Mucosa of stomach (tissue), 1 donor: Measurements from ENCODE around the gene HEPN1.

Experiments
- H3K27me3 ChIP-seq: one replicate; pipeline ENCODE4 v1.7.0; 2013; ENCODE audit warnings: mild to moderate bottlenecking, low read length; ENCODE audit not compliant: control insufficient read depth, insufficient read depth
- H3K36me3 ChIP-seq: one replicate; pipeline ENCODE4 v1.7.0; 2013; ENCODE audit warnings: low read length; ENCODE audit not compliant: control insufficient read depth, insufficient read depth
- H3K4me1 ChIP-seq: one replicate; pipeline ENCODE4 v1.7.0; 2013; ENCODE audit warnings: mild to moderate bottlenecking, low read length; ENCODE audit not compliant: control insufficient read depth, insufficient read depth
- H3K4me3 ChIP-seq: one replicate; pipeline ENCODE4 v1.7.0; 2013; ENCODE audit warnings: low read length
- H3K9ac ChIP-seq: one replicate; pipeline ENCODE4 v1.7.0; 2013; ENCODE audit warnings: mild to moderate bottlenecking, low read length, moderate library complexity
- H3K9me3 ChIP-seq: one replicate; pipeline ENCODE4 v1.7.0; 2013; ENCODE audit warnings: mild to moderate bottlenecking, low read length, moderate library complexity; ENCODE audit not compliant: control insufficient read depth
- donor health status: Pancreatic carcinoma.

Gene HEPN1

DNA sequence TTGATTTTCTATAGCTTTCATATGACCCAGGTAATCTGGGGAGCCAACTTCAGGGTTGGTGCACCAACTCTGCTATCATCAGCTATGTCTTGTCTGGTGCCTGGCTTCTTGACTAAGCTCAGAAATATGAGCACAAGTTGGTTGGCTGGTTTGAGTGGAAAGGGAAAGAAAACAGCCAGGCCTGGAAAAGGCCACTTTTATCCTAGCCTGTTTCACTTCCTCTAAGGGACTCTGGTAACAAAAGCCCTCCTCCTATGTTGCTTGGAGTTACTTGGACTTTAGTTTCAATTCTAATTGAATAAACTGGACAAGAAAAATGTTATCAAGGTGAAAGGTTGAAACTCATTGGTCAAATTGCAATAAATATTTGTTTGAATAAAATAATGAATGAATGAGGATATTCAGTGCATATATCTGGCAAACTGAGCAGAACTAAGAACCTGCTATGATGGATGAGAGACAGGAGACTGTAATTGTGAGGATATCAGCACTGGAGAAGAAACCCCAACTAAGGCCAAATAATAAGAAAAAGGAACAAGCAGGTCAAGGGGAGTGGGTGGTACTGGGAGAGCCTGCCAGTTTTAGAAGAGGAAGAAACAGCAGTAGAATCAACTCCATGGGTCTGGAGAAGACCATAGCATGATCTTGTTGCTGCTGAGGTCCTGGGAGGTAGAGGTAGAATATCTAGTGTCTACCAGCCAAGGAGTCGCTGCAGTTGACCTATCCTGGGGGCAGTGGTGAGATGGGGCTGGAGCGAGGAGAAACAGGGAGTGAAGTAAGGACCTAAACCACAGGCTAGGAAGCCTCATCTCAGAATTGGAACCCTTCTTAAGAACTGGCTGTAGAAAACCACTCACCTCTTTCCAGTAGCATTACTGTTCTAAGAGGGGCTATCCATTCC lies 29.6 kb upstream of the HEPN1 start:
- no peaks in the 10 kb centered on the region for H3K27me3 ChIP-seq
- H3K36me3 ChIP-seq: no peaks in the 10 kb centered on the region
- no peak overlapping the region for H3K4me3 ChIP-seq
- no peak overlapping the region for H3K9ac ChIP-seq
- no peaks in the 10 kb centered on the region for H3K4me1 ChIP-seq
- no peaks in the 10 kb centered on the region for H3K9me3 ChIP-seq

- H3K9me3 ChIP-seq: no peaks in the 10 kb centered on the region
- no peak overlapping the region for H3K9ac ChIP-seq
- no peaks in the 10 kb centered on the region for H3K36me3 ChIP-seq
- H3K4me1 ChIP-seq: no peaks in the 10 kb centered on the region
- no peaks in the 10 kb centered on the region for H3K27me3 ChIP-seq
- no peak overlapping the region for H3K4me3 ChIP-seq
These were observed 28.9 kb upstream of the HEPN1 start for GRCh38 chr11:124890151-124890550.

DNA sequence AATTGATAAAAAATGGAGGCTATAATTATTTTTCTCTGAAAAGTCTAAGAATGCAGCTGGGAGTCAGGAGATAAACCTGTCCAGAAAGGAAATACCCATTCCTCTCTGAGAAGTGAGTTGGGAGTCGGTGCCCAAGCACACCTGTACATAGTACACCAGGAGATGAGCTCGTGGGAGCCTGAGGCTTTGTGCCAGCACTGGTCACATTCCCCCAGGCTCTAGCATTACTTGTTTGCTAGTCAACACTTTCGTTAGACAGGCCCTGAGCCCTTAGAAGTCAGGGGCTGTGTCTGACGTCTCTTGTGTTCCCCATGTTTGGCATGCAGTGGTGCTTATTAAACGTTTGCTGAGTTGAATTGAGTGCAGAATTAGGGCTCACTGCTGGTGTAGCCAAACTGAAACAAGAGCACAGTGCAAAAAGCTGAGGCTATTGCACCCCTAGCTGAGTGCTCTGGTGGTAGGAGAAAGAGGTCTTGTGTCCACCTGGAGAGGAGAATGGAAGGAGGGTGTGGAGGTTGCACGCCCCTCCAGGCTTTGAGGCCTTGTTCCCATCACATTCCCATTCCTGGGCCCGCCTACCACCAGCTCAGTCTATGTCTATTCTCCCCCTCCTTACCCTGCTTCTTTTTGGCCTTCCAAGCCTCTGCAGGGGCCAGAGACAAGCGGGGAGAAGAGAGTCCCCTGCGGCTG lies 28.2 kb upstream of the HEPN1 start:
- Histone ChIP-seq H3K27me3 (no peaks in the 10 kb centered on the region), H3K4me1 (no peaks in the 10 kb centered on the region), H3K9me3 (no peaks in the 10 kb centered on the region), H3K4me3 (no peak overlapping the region), H3K9ac (no peak overlapping the region), H3K36me3 (no peaks in the 10 kb centered on the region)

DNA sequence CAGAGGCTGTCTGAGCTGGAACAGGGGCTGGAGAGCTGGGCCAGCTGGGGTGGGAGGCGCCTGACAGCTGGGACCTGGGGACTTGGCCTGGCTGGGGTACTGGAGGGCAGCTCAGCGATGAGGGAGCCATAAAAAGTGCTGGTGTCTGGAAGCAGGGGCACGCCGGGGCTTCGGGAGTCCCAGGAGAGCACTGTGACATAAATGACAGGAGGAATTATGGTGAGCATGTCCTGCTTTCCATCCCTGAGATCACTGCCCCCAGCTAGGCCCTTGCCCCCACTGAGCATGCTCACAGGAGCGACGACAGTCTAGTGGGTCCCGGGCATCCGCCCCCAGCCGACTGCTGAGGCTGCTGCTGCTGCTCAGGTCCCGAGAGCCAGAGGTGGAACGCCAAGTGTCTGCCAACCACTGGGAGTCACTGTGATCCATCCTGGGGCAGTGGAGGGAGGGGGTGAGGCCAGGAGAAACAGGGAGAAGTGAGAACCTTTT lies 27.6 kb upstream of the HEPN1 start:
- no peaks in the 10 kb centered on the region for H3K4me1 ChIP-seq
- H3K36me3 ChIP-seq: no peaks in the 10 kb centered on the region
- H3K4me3 ChIP-seq: no peak overlapping the region
- H3K9me3 ChIP-seq: no peaks in the 10 kb centered on the region
- H3K9ac ChIP-seq: no peak overlapping the region
- no peaks in the 10 kb centered on the region for H3K27me3 ChIP-seq

DNA sequence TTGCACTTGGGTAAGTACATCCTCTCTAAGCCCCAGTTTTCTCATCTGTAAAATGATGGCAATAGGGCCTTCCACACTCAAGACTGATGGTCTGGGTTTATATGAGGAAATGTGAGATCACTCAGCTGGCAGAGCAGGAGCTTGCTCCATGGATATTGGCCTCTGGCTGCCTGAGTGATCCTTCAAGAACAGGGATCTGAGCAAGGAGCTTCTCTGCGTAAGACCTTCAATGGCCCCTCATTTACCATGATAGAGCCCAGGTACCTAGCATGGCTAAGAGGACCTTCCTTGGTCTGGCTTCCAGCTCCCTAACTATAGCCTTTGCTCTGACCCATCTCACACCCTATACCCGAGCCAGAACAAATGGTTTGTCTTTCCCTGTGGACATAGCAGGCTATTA lies 26.9 kb upstream of the HEPN1 start:
- no peaks in the 10 kb centered on the region for H3K9me3 ChIP-seq
- no peak overlapping the region for H3K9ac ChIP-seq
- H3K4me1 ChIP-seq: no peaks in the 10 kb centered on the region
- H3K4me3 ChIP-seq: no peak overlapping the region
- no peaks in the 10 kb centered on the region for H3K27me3 ChIP-seq
- H3K36me3 ChIP-seq: no peaks in the 10 kb centered on the region

DNA sequence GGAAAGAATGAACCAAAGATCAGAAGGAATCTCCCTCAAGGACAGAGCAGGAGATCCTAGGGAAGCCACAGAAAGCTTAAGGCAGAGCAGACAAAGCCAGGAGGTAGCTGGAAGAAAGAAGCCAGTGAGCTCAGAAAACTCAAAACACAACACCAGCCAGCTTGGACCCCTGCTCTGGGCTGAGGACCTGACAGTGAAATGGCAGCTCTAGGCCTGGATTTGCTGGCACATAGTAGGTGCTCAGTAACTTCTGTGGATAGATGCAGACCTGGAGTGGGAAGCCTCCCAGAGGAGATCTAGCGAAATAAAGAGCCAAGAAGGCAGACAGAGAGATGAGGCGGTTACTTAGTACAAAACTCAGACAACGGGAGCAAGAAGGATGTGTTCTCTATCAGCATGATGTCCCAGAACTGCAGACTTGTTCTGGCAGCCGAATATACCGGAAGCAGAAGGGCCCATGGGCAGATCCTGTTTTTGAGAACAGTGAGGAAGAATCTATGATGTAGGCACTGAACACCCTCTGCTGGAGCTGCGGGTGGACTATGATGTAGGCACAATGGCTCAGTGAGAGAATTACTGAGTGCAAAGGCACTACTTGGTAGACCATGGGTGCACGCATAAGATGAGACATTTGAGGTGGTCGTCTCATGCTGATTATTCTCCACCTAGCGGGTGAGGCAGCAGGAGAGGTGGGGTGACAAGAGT lies 26.1 kb upstream of the HEPN1 start:
- Histone ChIP-seq H3K36me3 (no peaks in the 10 kb centered on the region), H3K27me3 (no peaks in the 10 kb centered on the region), H3K4me1 (no peaks in the 10 kb centered on the region), H3K9ac (no peak overlapping the region), H3K9me3 (no peaks in the 10 kb centered on the region), H3K4me3 (no peak overlapping the region)

GRCh38 chr11:124893781-124894401 lies 25.2 kb upstream of the HEPN1 start:
- no peaks in the 10 kb centered on the region for H3K27me3 ChIP-seq
- no peaks in the 10 kb centered on the region for H3K9me3 ChIP-seq
- no peaks in the 10 kb centered on the region for H3K4me1 ChIP-seq
- no peak overlapping the region for H3K4me3 ChIP-seq
- H3K9ac ChIP-seq: no peak overlapping the region
- H3K36me3 ChIP-seq: no peaks in the 10 kb centered on the region

- Histone ChIP-seq H3K4me3 (no peak overlapping the region), H3K4me1 (no peaks in the 10 kb centered on the region), H3K36me3 (no peaks in the 10 kb centered on the region), H3K9ac (no peak overlapping the region), H3K27me3 (no peaks in the 10 kb centered on the region), H3K9me3 (no peaks in the 10 kb centered on the region)
These were observed 24.2 kb upstream of the HEPN1 start for GRCh38 chr11:124894606-124895430.

DNA sequence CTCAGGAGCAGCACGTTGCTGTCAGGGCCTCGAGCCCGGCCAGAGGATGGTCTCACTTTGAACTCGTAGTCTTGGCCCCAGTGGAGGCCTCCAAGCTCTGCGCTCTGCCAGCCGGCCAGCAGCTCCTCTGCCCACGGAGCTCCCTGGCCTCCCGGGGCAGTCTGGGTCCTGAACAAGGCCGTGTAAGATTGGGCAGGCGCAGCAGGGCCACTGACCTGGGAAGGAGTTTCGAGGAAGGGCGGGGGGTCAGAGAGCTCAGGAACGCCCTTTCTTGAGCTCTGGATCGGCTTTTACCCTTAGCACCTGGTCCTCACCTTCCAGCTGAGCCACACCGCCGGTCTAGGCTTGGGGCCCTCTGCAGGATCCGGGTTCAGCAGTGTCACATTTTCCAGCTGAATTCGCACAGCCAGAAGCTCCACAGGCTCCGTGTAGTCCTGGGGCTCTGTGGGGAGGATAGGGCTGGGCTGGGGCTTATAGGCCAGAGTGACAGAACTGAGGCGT lies 23.5 kb upstream of the HEPN1 start:
- H3K4me3 ChIP-seq: no peak overlapping the region
- no peaks in the 10 kb centered on the region for H3K4me1 ChIP-seq
- no peaks in the 10 kb centered on the region for H3K27me3 ChIP-seq

GRCh38 chr11:124896071-124896750 lies 22.8 kb upstream of the HEPN1 start:
- Histone ChIP-seq H3K4me1 (no peaks in the 10 kb centered on the region), H3K36me3 (no peaks in the 10 kb centered on the region), H3K27me3 (no peaks in the 10 kb centered on the region), H3K9me3 (no peaks in the 10 kb centered on the region), H3K9ac (no peak overlapping the region), H3K4me3 (no peak overlapping the region)

More for the DNA sequence above, 23.5 kb upstream of the HEPN1 start:
- no peaks in the 10 kb centered on the region for H3K36me3 ChIP-seq
- H3K9me3 ChIP-seq: no peaks in the 10 kb centered on the region
- no peak overlapping the region for H3K9ac ChIP-seq
